ENCODE measurements around the gene GRID1. TPM values are rescaled to one million over a fixed set of nuclear protein-coding genes. Genes with fewer than 3 reads are reported as not detected.

The GRID1 gene
- total and polyA plus RNA-seq, 10 of the 15 experiments (the other 5 are each of a cell fraction or from before 2014, with no cell fraction given) = 0.04 to 0.62 (median 0.08) TPM; not detected in 5

DNA sequence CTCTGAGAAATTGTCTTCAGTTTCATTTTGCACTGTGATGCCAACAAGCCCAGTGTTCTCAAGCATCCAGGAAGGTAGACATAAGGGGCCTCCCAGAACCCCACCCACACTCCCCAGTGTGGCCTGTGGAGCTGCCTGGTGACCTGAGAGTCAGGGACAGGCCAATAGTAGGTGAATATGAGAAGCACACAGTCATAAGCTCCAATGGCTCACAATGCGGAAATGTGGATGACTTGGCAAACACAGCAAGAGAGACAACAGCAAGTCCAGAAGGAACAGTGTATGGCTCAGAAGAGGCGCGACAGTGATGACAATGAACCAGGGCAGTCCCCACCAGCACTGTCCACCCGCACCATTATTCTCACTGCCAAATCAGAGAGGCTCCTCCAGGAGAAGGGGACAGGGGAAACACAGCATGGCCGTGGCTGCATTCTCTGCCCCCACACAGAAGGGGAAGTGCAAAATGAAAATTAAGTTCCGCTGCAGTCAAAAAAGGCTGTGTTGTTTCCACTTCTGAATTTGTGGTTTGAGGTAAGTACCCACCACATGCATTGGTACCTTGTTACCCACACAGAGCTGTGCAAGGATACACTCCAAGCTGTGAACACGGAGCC is 419.8 kb downstream of the GRID1 start (continued):
- TF ChIP-seq, protein P1, sequence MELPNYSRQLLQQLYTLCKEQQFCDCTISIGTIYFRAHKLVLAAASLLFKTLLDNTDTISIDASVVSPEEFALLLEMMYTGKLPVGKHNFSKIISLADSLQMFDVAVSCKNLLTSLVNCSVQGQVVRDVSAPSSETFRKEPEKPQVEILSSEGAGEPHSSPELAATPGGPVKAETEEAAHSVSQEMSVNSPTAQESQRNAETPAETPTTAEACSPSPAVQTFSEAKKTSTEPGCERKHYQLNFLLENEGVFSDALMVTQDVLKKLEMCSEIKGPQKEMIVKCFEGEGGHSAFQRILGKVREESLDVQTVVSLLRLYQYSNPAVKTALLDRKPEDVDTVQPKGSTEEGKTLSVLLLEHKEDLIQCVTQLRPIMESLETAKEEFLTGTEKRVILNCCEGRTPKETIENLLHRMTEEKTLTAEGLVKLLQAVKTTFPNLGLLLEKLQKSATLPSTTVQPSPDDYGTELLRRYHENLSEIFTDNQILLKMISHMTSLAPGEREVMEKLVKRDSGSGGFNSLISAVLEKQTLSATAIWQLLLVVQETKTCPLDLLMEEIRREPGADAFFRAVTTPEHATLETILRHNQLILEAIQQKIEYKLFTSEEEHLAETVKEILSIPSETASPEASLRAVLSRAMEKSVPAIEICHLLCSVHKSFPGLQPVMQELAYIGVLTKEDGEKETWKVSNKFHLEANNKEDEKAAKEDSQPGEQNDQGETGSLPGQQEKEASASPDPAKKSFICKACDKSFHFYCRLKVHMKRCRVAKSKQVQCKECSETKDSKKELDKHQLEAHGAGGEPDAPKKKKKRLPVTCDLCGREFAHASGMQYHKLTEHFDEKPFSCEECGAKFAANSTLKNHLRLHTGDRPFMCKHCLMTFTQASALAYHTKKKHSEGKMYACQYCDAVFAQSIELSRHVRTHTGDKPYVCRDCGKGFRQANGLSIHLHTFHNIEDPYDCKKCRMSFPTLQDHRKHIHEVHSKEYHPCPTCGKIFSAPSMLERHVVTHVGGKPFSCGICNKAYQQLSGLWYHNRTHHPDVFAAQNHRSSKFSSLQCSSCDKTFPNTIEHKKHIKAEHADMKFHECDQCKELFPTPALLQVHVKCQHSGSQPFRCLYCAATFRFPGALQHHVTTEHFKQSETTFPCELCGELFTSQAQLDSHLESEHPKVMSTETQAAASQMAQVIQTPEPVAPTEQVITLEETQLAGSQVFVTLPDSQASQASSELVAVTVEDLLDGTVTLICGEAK (IDR thresholded peaks at IDR 0.05; ENCODE audit: borderline replicate concordance) = no peak
- TF ChIP-seq ETV6 (conservative IDR thresholded peaks at IDR 0.05 in 1 of 2, IDR thresholded peaks at IDR 0.05 in 1 of 2; ENCODE audit: borderline replicate concordance in 1 of 2, low read depth in 1 of 2) (peak in 1 of 2 experiments; percentile 26; a peak in 1 of 4 replicates), JUND (IDR thresholded peaks at IDR 0.05; ENCODE audit: low read depth, low read length) (no peak), SPI1 (IDR thresholded peaks at IDR 0.05; ENCODE audit: borderline replicate concordance, insufficient read depth, low read depth, low read length) (peak; percentile 96), ZNF217 (IDR thresholded peaks at IDR 0.05) (no peak; the same call in 1 of the 2 replicates), ZNF24 (IDR thresholded peaks at IDR 0.05) (0 out of 2 replicates have a peak, but pooled peaks have one; percentile 7), SMAD5 (IDR thresholded peaks at IDR 0.05; ENCODE audit: low read depth) (no peak), IKZF1 (conservative IDR thresholded peaks at IDR 0.05) (peak; percentile 77), NFXL1 (IDR thresholded peaks at IDR 0.05; ENCODE audit: borderline replicate concordance) (0 out of 2 replicates have a peak, but pooled peaks have one; percentile 64), ZNF622 (IDR thresholded peaks at IDR 0.05) (no peak), RB1 (IDR thresholded peaks at IDR 0.05; ENCODE audit: borderline replicate concordance) (no peak; the same call in 1 of the 2 replicates), PML (IDR thresholded peaks at IDR 0.05; ENCODE audit: low read length) (peak; percentile 55; the same call in 1 of the 2 replicates), POLR2AphosphoS5 (IDR thresholded peaks at IDR 0.05; ENCODE audit: low read length) (peak; percentile 68), RAD51 (IDR thresholded peaks at IDR 0.05) (no peak), CREB1 (IDR thresholded peaks at IDR 0.05; ENCODE audit: low read depth) (no peak), YBX1 (IDR thresholded peaks at IDR 0.05) (no peak), TARDBP (IDR thresholded peaks at IDR 0.05; ENCODE audit: borderline replicate concordance) (no peak), YY1 (IDR thresholded peaks at IDR 0.05; ENCODE audit: low read depth, low read length) (peak; percentile 60; the same call in 1 of the 2 replicates), ZZZ3 (IDR thresholded peaks at IDR 0.05; ENCODE audit: control insufficient read depth, insufficient read length, low read depth) (no peak), SREBF1 (IDR thresholded peaks at IDR 0.05; ENCODE audit: low read length) (no peak), POLR2A (IDR thresholded peaks at IDR 0.05; ENCODE audit: low read depth, low read length) (peak; percentile 74)
- TF ChIP-seq, protein P2, sequence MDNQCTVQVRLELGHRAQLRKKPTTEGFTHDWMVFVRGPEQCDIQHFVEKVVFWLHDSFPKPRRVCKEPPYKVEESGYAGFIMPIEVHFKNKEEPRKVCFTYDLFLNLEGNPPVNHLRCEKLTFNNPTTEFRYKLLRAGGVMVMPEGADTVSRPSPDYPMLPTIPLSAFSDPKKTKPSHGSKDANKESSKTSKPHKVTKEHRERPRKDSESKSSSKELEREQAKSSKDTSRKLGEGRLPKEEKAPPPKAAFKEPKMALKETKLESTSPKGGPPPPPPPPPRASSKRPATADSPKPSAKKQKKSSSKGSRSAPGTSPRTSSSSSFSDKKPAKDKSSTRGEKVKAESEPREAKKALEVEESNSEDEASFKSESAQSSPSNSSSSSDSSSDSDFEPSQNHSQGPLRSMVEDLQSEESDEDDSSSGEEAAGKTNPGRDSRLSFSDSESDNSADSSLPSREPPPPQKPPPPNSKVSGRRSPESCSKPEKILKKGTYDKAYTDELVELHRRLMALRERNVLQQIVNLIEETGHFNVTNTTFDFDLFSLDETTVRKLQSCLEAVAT (IDR thresholded peaks at IDR 0.05) = peak; percentile 87
- TF ChIP-seq, protein P3, sequence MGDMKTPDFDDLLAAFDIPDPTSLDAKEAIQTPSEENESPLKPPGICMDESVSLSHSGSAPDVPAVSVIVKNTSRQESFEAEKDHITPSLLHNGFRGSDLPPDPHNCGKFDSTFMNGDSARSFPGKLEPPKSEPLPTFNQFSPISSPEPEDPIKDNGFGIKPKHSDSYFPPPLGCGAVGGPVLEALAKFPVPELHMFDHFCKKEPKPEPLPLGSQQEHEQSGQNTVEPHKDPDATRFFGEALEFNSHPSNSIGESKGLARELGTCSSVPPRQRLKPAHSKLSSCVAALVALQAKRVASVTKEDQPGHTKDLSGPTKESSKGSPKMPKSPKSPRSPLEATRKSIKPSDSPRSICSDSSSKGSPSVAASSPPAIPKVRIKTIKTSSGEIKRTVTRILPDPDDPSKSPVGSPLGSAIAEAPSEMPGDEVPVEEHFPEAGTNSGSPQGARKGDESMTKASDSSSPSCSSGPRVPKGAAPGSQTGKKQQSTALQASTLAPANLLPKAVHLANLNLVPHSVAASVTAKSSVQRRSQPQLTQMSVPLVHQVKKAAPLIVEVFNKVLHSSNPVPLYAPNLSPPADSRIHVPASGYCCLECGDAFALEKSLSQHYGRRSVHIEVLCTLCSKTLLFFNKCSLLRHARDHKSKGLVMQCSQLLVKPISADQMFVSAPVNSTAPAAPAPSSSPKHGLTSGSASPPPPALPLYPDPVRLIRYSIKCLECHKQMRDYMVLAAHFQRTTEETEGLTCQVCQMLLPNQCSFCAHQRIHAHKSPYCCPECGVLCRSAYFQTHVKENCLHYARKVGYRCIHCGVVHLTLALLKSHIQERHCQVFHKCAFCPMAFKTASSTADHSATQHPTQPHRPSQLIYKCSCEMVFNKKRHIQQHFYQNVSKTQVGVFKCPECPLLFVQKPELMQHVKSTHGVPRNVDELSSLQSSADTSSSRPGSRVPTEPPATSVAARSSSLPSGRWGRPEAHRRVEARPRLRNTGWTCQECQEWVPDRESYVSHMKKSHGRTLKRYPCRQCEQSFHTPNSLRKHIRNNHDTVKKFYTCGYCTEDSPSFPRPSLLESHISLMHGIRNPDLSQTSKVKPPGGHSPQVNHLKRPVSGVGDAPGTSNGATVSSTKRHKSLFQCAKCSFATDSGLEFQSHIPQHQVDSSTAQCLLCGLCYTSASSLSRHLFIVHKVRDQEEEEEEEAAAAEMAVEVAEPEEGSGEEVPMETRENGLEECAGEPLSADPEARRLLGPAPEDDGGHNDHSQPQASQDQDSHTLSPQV (IDR thresholded peaks at IDR 0.05) = no peak
